ENCODE measurements around the gene TOMM34.

The TOMM34 gene

GRCh38 chr20:44952731-44953130 is 7.5 kb downstream of the TOMM34 start:
- Histone ChIP-seq H4K20me1 (ENCODE audit: insufficient read depth) (no peaks in the 10 kb centered on the region), H3K27me3 (ENCODE audit: insufficient read depth, low read depth) (no peaks in the 10 kb centered on the region), H3K4me3 (IDR thresholded peaks at IDR 0.05; ENCODE audit: insufficient read depth, low read depth, low read length) (no peak overlapping the region), H3K27ac (no peak overlapping the region), H2AFZ (ENCODE audit: low read depth) (no peak overlapping the region), H3K36me3 (ENCODE audit: insufficient read depth) (peaks cover 27% of the 10 kb centered on the region; the same call in 1 of the 2 replicates), H3K79me2 (ENCODE audit: insufficient read depth, low read depth) (peaks cover 20% of the 10 kb centered on the region), H3K4me1 (ENCODE audit: low read depth, poor library complexity, severe bottlenecking) (no peaks in the 10 kb centered on the region), H3K9ac (no peak overlapping the region), H3K4me2 (no peak overlapping the region)
- TF ChIP-seq CTCF (conservative IDR thresholded peaks at IDR 0.05; ENCODE audit: low read depth, low read length), result no peak

GRCh38 chr20:44950368-44950767 is 9.8 kb downstream of the TOMM34 start:
- Histone ChIP-seq H4K20me1 (ENCODE audit: insufficient read depth) (no peaks in the 10 kb centered on the region), H3K9ac (no peak overlapping the region), H3K27ac (no peak overlapping the region), H3K79me2 (ENCODE audit: insufficient read depth, low read depth) (no peaks in the 10 kb centered on the region; the same call in 1 of the 2 replicates), H3K4me2 (no peak overlapping the region), H3K27me3 (ENCODE audit: insufficient read depth, low read depth) (no peaks in the 10 kb centered on the region), H3K4me1 (ENCODE audit: low read depth, poor library complexity, severe bottlenecking) (no peaks in the 10 kb centered on the region), H3K36me3 (ENCODE audit: insufficient read depth) (peaks cover 23% of the 10 kb centered on the region; the same call in 1 of the 2 replicates), H3K4me3 (IDR thresholded peaks at IDR 0.05; ENCODE audit: insufficient read depth, low read depth, low read length) (no peak overlapping the region), H2AFZ (ENCODE audit: low read depth) (no peak overlapping the region)
- no peak for TF ChIP-seq CTCF (conservative IDR thresholded peaks at IDR 0.05; ENCODE audit: low read depth, low read length)

- no peaks in the 10 kb centered on the region for H3K27me3 ChIP-seq (ENCODE audit: insufficient read depth, low read depth)
- no peaks in the 10 kb centered on the region; the same call in 1 of the 2 replicates for H3K79me2 ChIP-seq (ENCODE audit: insufficient read depth, low read depth)
- no peaks in the 10 kb centered on the region for H3K4me1 ChIP-seq (ENCODE audit: low read depth, poor library complexity, severe bottlenecking)
- peaks cover 9% of the 10 kb centered on the region; the same call in 1 of the 2 replicates for H3K36me3 ChIP-seq (ENCODE audit: insufficient read depth)
- no peak overlapping the region for H2AFZ ChIP-seq (ENCODE audit: low read depth)
- H3K27ac ChIP-seq, result no peak overlapping the region
- H3K4me2 ChIP-seq, result no peak overlapping the region
- H3K4me3 ChIP-seq (IDR thresholded peaks at IDR 0.05; ENCODE audit: insufficient read depth, low read depth, low read length), result no peak overlapping the region
- H3K9ac ChIP-seq, result no peak overlapping the region
- no peaks in the 10 kb centered on the region for H4K20me1 ChIP-seq (ENCODE audit: insufficient read depth)
- no peak for TF ChIP-seq CTCF (conservative IDR thresholded peaks at IDR 0.05; ENCODE audit: low read depth, low read length)
These were observed 11.7 kb downstream of the TOMM34 start for GRCh38 chr20:44948513-44948912.

- no peak for TF ChIP-seq CTCF (conservative IDR thresholded peaks at IDR 0.05; ENCODE audit: low read depth, low read length)
- Histone ChIP-seq H2AFZ (ENCODE audit: low read depth) (no peak overlapping the region), H3K9ac (no peak overlapping the region), H3K79me2 (ENCODE audit: insufficient read depth, low read depth) (no peaks in the 10 kb centered on the region; the same call in 1 of the 2 replicates), H3K4me3 (IDR thresholded peaks at IDR 0.05; ENCODE audit: insufficient read depth, low read depth, low read length) (no peak overlapping the region), H3K27ac (no peak overlapping the region), H3K36me3 (ENCODE audit: insufficient read depth) (peaks cover 9% of the 10 kb centered on the region; the same call in 1 of the 2 replicates), H3K4me1 (ENCODE audit: low read depth, poor library complexity, severe bottlenecking) (no peaks in the 10 kb centered on the region), H3K27me3 (ENCODE audit: insufficient read depth, low read depth) (no peaks in the 10 kb centered on the region), H4K20me1 (ENCODE audit: insufficient read depth) (no peaks in the 10 kb centered on the region), H3K4me2 (no peak overlapping the region)
These were observed 12.1 kb downstream of the TOMM34 start for GRCh38 chr20:44948107-44948506.
